Neural cell (in vitro differentiated cells): ENCODE measurements around the gene SLC9B2.

Experiments
- CTCF ChIP-seq: fragments of 450-650 bp; IDR thresholded peaks from 2 replicates; pipeline ENCODE4 v1.5.1; 2014; ENCODE audit warnings: antibody characterized with exemption, mild to moderate bottlenecking, moderate library complexity; ENCODE audit not compliant: poor library complexity, severe bottlenecking
- EP300 ChIP-seq: fragments of 450-650 bp; conservative IDR thresholded peaks from 2 replicates; pipeline ENCODE4 v1.6.1; 2014; ENCODE audit warnings: antibody characterized with exemption, mild to moderate bottlenecking, moderate library complexity; ENCODE audit not compliant: poor library complexity, severe bottlenecking
- EZH2 ChIP-seq: fragments of 200-600, 300-800 bp; shearing (Covaris generic), sonication (generic); IDR thresholded peaks from 2 replicates; pipeline ENCODE4 v1.6.1; 2014; ENCODE audit warnings: antibody characterized with exemption, low read length, borderline replicate concordance, mild to moderate bottlenecking; ENCODE audit not compliant: insufficient read depth, poor library complexity, severe bottlenecking
- SMC3 ChIP-seq: fragments of 450-650 bp; conservative IDR thresholded peaks from 2 replicates; pipeline ENCODE4 v1.6.1; 2014; ENCODE audit warnings: antibody characterized with exemption, mild to moderate bottlenecking, moderate library complexity; ENCODE audit not compliant: poor library complexity

GRCh38 chr4:103118166-103118565 is 41.6 kb upstream of the SLC9B2 start:
- no peak for TF ChIP-seq CTCF
- TF ChIP-seq EP300: no peak
- TF ChIP-seq SMC3: no peak
- no peak for TF ChIP-seq EZH2
